HUES6 (cell line): Measurements from ENCODE around the gene TAS2R14.

ENCODE experiments used
- H3K27ac ChIP-seq: 2 replicates; pipeline ENCODE4 v1.7.0; 2013; ENCODE audit warnings: low read depth, mild to moderate bottlenecking, low read length, inconsistent platforms
- H3K27me3 ChIP-seq: 2 replicates; pipeline ENCODE4 v1.6.1; 2013; ENCODE audit warnings: low read length; ENCODE audit not compliant: control insufficient read depth, insufficient read depth
- H3K36me3 ChIP-seq: 2 replicates; pipeline ENCODE4 v1.6.1; 2013; ENCODE audit warnings: low read length; ENCODE audit not compliant: control insufficient read depth, insufficient read depth
- H3K4me1 ChIP-seq: 2 replicates; pipeline ENCODE4 v1.6.1; 2013; ENCODE audit warnings: low read length; ENCODE audit not compliant: control insufficient read depth, insufficient read depth
- H3K4me3 ChIP-seq: 2 replicates; pipeline ENCODE4 v1.5.1; 2013; ENCODE audit warnings: low read depth, low read length
- H3K9ac ChIP-seq: one replicate; pipeline ENCODE4 v1.6.1; 2013; ENCODE audit warnings: mild to moderate bottlenecking, low read length
- H3K9me3 ChIP-seq: 2 replicates; pipeline ENCODE4 v1.6.1; 2013; ENCODE audit warnings: low read depth, low read length; ENCODE audit not compliant: control insufficient read depth, insufficient read depth

TAS2R14 gene, protein sequence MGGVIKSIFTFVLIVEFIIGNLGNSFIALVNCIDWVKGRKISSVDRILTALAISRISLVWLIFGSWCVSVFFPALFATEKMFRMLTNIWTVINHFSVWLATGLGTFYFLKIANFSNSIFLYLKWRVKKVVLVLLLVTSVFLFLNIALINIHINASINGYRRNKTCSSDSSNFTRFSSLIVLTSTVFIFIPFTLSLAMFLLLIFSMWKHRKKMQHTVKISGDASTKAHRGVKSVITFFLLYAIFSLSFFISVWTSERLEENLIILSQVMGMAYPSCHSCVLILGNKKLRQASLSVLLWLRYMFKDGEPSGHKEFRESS

DNA sequence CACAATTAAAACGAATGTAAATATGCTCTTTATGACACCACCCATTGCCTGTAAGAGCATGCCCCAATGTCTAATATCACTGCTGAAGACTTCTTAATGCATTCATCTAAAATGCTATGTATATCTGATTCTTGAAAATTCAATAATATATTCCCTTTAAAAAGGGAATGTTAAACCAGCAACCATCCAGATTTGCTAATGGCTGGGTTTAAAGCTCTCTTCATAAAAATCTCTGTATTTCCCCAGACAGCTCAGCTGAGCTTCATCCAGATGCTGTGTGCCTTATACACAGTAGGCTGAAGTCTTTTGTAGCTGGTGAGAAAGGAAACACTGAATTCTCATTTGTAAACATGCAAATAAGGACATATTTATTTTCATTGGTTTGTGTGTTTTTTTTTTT is at the start of gene TAS2R14:
TSS of gene TAS2R14 (minus strand) at position 101 of the 400 bp plus-strand sequence. CDS start at position 45, 56 bp downstream.
- no peaks in the 10 kb centered on the region for H3K27me3 ChIP-seq
- H3K36me3 ChIP-seq = no peaks in the 10 kb centered on the region
- H3K4me3 ChIP-seq = no peak within 1 kb of the TSS
- H3K9me3 ChIP-seq = peaks cover 5% of the 10 kb centered on the region; the same call in 1 of the 2 replicates
- no peak within 1 kb of the TSS for H3K27ac ChIP-seq
- no peak within 1 kb of the TSS for H3K9ac ChIP-seq
- peaks cover 16% of the 10 kb centered on the region for H3K4me1 ChIP-seq

DNA sequence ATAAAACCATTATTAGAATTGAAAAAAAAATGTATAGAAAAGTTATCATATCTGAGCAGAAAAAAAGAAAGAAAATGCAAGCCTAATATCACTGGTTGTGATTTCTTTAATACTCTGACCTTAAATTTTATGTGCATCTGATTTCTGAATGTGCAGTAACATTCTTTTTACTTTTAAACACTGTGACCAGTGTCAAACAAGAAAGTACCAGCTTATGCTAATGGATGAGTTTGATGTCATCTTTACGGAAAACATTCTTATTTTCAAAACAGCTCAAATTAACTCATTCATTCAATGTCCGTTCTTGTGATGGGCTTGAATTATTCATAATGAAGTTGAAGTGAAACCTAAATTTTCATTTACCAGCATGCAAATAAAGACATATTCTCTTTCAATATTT is 47.7 kb upstream of the TAS2R14 start, which contains the start of gene TAS2R50:
TSS of gene TAS2R50 (minus strand) at position 101 of the 400 bp plus-strand sequence. CDS start at position 49, 52 bp downstream.
- H3K27ac ChIP-seq = no peak within 1 kb of the TSS
- H3K9me3 ChIP-seq = peaks cover 3% of the 10 kb centered on the region; the same call in 1 of the 2 replicates
- peaks cover 3% of the 10 kb centered on the region; the same call in 1 of the 2 replicates for H3K36me3 ChIP-seq
- H3K9ac ChIP-seq = no peak within 1 kb of the TSS
- H3K4me1 ChIP-seq = no peaks in the 10 kb centered on the region
- no peaks in the 10 kb centered on the region for H3K27me3 ChIP-seq
- H3K4me3 ChIP-seq = no peak within 1 kb of the TSS

DNA sequence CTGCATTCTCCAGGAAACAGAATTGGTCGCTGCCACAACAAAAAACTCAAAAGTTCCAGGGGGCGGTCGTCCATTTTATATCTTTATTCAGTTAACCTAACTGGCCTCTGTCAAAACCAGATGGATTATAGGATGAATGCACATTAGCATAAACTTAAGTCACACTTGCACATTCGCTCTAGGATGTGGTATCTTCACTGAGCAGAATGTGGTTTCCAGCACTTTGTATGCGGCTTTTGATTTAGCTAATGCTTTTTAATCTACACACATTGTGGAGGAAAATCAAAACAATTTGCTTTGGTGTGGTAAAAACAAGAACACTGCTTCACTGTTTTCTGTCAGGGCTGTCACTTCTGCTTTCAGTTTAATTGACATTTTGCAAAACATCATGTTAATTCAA is 43.2 kb upstream of the TAS2R14 start:
- peaks cover 4% of the 10 kb centered on the region; the same call in 1 of the 2 replicates for H3K4me1 ChIP-seq
- H3K9ac ChIP-seq = no peak overlapping the region
- H3K36me3 ChIP-seq = no peaks in the 10 kb centered on the region
- no peaks in the 10 kb centered on the region for H3K27me3 ChIP-seq
- H3K9me3 ChIP-seq = no peaks in the 10 kb centered on the region
- H3K4me3 ChIP-seq = no peak overlapping the region
- H3K27ac ChIP-seq = no peak overlapping the region

DNA sequence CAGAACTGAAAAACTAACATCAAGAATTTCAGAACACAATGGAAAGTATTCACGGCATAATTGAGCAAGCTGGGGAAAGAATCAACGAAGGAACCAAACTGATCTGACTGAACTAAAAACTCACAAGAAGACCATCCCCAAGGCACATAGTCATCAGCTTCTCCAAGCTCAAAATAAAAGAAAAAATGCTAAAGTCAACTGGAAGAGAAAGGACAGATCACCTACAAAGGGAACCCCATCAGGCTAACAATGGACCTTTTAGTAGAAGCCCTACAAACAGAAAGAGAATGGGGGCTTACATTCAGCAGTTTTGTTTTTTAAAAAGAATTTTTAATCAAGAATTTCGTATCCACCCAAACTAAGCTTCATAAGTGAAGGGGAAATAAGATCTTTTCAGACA is 35.9 kb upstream of the TAS2R14 start:
- Histone ChIP-seq H3K4me3 (no peak overlapping the region), H3K27ac (no peak overlapping the region), H3K27me3 (no peaks in the 10 kb centered on the region)

DNA sequence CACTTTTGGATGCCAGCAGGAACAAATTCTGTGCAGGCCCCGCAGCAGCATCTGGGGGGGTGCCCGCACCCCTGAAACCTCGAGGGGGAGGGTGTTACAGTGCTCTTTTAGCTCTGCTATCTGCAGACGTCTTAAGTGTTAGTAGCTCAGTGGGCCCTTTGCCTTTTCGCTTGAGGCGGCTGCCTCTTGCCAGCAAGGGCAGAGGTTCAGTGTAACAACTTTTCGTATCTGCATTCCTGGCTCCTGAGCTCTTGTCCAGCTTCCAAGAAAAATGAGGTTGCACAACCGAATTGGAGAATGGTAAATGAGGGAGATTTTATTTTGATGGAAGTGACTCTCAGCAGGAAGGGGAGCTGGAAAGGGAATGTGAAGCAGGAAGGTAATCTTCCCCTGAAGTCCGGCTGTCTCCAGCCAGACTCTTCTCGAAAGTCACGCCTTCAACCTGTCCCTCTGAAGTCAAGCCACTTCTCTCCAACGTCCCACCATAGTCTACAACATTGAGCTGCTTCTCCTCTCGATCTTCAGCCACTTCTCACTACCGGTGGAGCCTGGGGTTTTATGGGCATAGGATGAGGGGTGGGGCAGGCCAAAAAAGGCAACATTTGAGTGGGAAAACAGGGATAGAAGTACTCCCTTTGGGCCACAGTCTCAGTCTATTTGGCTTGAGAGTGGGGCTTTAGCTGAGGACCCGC is 29.8 kb upstream of the TAS2R14 start:
- Histone ChIP-seq H3K27me3 (no peaks in the 10 kb centered on the region), H3K4me1 (no peaks in the 10 kb centered on the region), H3K9me3 (no peaks in the 10 kb centered on the region), H3K27ac (no peak overlapping the region), H3K4me3 (no peak overlapping the region), H3K9ac (no peak overlapping the region), H3K36me3 (no peaks in the 10 kb centered on the region)

More for the DNA sequence above, 35.9 kb upstream of the TAS2R14 start:
- Histone ChIP-seq H3K4me1 (peaks cover 16% of the 10 kb centered on the region; the same call in 1 of the 2 replicates), H3K9me3 (no peaks in the 10 kb centered on the region), H3K36me3 (no peaks in the 10 kb centered on the region), H3K9ac (no peak overlapping the region)

DNA sequence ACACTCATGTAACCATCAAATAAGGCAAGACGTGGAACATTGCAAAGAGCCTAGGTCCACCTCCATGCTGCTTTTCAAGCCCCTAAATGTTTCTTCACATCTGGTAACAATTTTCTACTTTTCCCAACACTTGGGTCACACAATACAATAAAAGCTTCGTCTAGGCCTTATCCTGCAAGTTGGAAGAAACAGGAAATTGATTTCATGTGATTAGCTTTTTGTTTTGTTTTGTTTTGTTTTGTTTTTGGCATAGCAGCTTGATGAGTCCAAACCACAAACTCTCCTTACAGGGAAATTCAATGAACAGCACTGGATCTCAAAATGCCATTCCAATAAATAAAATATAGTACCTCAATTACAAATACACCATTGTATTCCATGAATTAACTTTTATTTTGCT is 28.3 kb upstream of the TAS2R14 start:
- H3K27ac ChIP-seq = no peak overlapping the region

DNA sequence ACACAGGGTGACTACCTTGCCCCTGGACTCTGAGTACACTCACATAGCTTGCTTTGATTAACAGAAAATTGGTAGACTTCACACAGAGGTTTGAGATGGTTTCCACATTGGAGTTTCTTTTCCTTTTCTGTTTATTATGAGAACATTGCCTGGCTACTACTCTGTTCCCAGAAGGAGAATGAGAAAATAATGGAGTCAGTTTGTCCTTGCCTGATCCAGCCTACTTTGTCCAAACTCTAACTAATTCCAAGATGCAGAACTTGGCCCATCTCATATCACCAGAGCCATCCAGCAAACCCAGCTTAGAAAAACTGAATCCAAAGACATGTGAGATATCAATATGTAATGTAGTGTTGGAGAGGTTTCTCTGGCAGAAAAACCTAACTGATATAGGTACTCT is 27.3 kb upstream of the TAS2R14 start:
- Histone ChIP-seq H3K9ac (no peak overlapping the region), H3K4me3 (no peak overlapping the region)

More for the DNA sequence above, 28.3 kb upstream of the TAS2R14 start:
- H3K36me3 ChIP-seq = no peaks in the 10 kb centered on the region
- H3K4me1 ChIP-seq = no peaks in the 10 kb centered on the region
- H3K4me3 ChIP-seq = no peak overlapping the region
- H3K9me3 ChIP-seq = no peaks in the 10 kb centered on the region
- no peaks in the 10 kb centered on the region for H3K27me3 ChIP-seq
- no peak overlapping the region for H3K9ac ChIP-seq

DNA sequence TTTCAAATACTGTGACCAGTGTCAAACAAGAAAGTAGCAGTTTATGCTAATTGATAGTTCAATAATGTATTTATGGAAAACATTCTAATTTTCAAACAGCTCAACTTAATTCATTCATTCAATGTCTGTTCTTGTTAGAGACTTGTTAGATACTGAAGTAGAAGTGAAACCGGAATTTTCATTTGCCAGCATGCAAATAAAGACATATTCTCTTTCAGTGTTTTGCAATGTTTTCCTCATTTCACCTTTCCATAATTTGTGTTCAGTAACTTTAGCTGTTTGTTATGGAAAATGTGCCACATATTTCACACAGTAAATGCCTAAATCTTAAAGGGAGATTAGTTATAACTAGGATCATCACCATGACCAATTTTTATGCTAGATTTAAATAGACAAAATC is 26.4 kb upstream of the TAS2R14 start:
- Histone ChIP-seq H3K36me3 (no peaks in the 10 kb centered on the region), H3K27ac (no peak overlapping the region), H3K9me3 (no peaks in the 10 kb centered on the region), H3K4me1 (no peaks in the 10 kb centered on the region), H3K9ac (no peak overlapping the region), H3K27me3 (no peaks in the 10 kb centered on the region), H3K4me3 (no peak overlapping the region)

More for the DNA sequence above, 27.3 kb upstream of the TAS2R14 start:
- no peak overlapping the region for H3K27ac ChIP-seq
- H3K27me3 ChIP-seq = no peaks in the 10 kb centered on the region
- no peaks in the 10 kb centered on the region for H3K4me1 ChIP-seq
- no peaks in the 10 kb centered on the region for H3K36me3 ChIP-seq
- H3K9me3 ChIP-seq = no peaks in the 10 kb centered on the region

DNA sequence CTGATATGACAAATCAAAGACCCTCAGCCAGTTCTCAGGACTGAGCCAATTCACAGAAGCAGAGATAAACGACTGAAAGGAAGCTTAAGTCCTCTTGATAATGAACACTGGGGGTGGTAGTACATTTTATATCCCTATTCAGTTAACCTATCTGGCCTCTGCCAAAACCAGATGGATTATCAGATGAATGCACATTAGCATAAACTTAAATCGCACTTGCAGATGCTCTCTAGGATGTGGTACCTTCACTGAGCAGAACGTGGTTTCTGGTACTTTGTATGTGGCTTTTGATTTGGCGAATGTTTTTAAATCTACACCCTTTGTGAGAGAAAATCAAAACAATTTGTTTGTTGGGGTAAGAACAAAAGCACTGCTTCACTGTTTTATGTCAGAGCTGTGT is 21.1 kb upstream of the TAS2R14 start:
- Histone ChIP-seq H3K9me3 (no peaks in the 10 kb centered on the region; the same call in 1 of the 2 replicates), H3K27ac (no peak overlapping the region), H3K4me1 (no peaks in the 10 kb centered on the region), H3K36me3 (no peaks in the 10 kb centered on the region), H3K4me3 (no peak overlapping the region), H3K9ac (no peak overlapping the region), H3K27me3 (no peaks in the 10 kb centered on the region)

DNA sequence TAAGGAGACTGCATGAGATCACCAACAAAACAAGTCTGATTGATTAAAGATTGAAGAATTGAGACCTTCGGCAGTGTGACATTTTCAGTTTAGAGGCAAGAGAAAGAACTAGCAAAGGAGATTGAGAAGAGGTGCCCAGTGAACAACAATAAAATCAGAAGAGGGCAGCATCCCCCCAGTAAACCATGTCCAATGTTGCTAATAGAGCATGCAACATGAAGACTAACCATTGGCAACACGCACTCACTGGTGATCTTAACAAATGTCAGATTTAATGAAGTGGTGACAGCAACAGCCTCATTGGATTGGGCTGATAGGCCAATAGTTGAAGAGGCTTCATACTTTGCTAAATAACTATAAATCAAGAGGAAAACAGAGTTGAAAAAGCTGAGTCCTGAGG is 20.7 kb upstream of the TAS2R14 start:
- no peak overlapping the region for H3K4me3 ChIP-seq
- no peak overlapping the region for H3K27ac ChIP-seq
- H3K9me3 ChIP-seq = no peaks in the 10 kb centered on the region; the same call in 1 of the 2 replicates
- no peak overlapping the region for H3K9ac ChIP-seq
- H3K36me3 ChIP-seq = no peaks in the 10 kb centered on the region
- no peaks in the 10 kb centered on the region for H3K27me3 ChIP-seq
- no peaks in the 10 kb centered on the region for H3K4me1 ChIP-seq

DNA sequence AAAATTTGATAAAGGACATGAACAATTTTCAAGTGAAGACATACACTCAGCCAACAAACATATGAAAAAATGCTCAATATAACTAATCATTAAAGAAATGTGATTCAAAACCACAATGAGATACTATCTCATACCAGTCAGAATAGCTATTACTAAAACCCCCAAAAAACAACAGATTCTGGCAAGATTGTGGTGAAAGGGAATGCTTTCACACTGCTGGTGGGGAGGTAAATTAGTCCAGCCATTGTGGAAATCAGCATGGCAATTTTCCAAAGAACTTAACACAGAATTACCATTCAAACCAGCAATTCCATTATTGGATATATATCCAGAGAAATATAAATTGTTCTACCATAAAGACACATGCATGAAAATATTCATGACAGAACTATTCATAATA is 18.7 kb upstream of the TAS2R14 start:
- Histone ChIP-seq H3K9ac (no peak overlapping the region), H3K4me1 (no peaks in the 10 kb centered on the region)

More for the DNA sequence above, 18.7 kb upstream of the TAS2R14 start:
- H3K9me3 ChIP-seq = no peaks in the 10 kb centered on the region; the same call in 1 of the 2 replicates
- no peaks in the 10 kb centered on the region for H3K27me3 ChIP-seq
- H3K4me3 ChIP-seq = no peak overlapping the region
- no peak overlapping the region for H3K27ac ChIP-seq
- no peaks in the 10 kb centered on the region for H3K36me3 ChIP-seq
